ENCODE results near the gene MIP. TPM values are rescaled to one million over a fixed set of nuclear protein-coding genes. Genes with fewer than 3 reads are reported as not detected.

The MIP gene
- total and polyA plus RNA-seq, 2 experiments from 2014 or later, result 0.29 TPM; not detected in 1

DNA sequence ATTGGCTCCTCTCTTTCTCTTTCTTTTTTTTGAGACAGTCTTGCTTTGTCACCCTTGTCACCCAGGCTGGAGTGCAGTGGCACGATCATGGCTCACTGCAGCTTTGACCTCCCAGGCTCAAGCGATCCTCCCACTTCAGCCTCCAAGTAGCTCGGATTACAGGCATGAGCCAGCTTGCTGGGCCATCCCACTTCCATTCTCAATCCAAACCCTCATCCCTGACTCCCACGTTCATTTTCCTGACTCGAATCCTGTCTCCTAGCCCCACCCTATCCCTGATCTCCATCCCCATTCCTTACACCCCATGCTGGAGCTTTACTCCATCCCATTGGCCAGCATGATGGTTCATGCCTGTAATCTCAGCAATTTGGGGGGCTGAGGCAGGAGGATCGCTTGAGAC lies 21.7 kb upstream of the MIP start (continued):
- TF ChIP-seq, protein P1, sequence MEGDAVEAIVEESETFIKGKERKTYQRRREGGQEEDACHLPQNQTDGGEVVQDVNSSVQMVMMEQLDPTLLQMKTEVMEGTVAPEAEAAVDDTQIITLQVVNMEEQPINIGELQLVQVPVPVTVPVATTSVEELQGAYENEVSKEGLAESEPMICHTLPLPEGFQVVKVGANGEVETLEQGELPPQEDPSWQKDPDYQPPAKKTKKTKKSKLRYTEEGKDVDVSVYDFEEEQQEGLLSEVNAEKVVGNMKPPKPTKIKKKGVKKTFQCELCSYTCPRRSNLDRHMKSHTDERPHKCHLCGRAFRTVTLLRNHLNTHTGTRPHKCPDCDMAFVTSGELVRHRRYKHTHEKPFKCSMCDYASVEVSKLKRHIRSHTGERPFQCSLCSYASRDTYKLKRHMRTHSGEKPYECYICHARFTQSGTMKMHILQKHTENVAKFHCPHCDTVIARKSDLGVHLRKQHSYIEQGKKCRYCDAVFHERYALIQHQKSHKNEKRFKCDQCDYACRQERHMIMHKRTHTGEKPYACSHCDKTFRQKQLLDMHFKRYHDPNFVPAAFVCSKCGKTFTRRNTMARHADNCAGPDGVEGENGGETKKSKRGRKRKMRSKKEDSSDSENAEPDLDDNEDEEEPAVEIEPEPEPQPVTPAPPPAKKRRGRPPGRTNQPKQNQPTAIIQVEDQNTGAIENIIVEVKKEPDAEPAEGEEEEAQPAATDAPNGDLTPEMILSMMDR (conservative IDR thresholded peaks at IDR 0.05; ENCODE audit: low read depth in 2 of 2), result no peak
- no peak for TF ChIP-seq STAT1 (IDR thresholded peaks at IDR 0.05; ENCODE audit: unreplicated experiment)

DNA sequence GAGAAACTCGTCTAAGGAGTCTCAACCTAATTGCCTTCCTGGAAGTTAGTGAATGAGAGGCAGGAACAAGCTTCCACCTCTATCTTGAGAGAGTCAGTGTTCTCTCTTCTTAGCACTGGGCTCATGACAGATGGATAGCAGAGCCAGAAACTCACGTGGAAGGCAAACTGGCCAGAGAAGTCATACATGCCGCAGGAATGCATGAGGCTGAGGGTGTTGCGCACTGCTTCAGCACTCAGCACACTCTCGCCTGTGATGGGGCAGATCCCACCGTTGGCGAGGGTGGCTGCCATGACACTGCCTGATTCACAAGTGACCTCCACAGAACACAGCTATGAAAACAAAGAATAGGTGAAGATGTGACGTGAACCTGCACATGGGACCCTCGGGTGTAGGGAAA lies 19.9 kb upstream of the MIP start:
- Histone ChIP-seq H3K4me1 (ENCODE audit: insufficient read depth) (no peaks in the 10 kb centered on the region; the same call in 1 of the 2 replicates), H4K20me1 (replicated peaks; ENCODE audit: insufficient read depth) (peaks cover 5% of the 10 kb centered on the region; the same call in 1 of the 2 replicates), H3F3A (replicated peaks; ENCODE audit: low read depth) (peaks cover 9% of the 10 kb centered on the region; the same call in 1 of the 2 replicates), H3K9me2 (ENCODE audit: insufficient read depth) (no peaks in the 10 kb centered on the region), H3K79me2 (replicated peaks; ENCODE audit: insufficient read depth) (peaks cover 7% of the 10 kb centered on the region), H2AFZ (no peak overlapping the region), H3K4me3 (no peak overlapping the region), H3K27me3 (ENCODE audit: insufficient read depth) (no peaks in the 10 kb centered on the region), H3K36me3 (ENCODE audit: insufficient read depth) (peaks cover 10% of the 10 kb centered on the region), H3K27ac (ENCODE audit: low read depth) (no peak overlapping the region), H3K4me2 (no peak overlapping the region)
- TF ChIP-seq, protein P1 (conservative IDR thresholded peaks at IDR 0.05; ENCODE audit: low read depth in 2 of 2), result no peak
- TF ChIP-seq CREB1 (CRISPR knock-in tag; IDR thresholded peaks at IDR 0.05; ENCODE audit: low read depth) (no peak), POLR2AphosphoS5 (IDR thresholded peaks at IDR 0.05; ENCODE audit: low read depth) (no peak), EZH2phosphoT487 (IDR thresholded peaks at IDR 0.05; ENCODE audit: unreplicated experiment) (no peak), STAT1 (IDR thresholded peaks at IDR 0.05; ENCODE audit: unreplicated experiment) (no peak), ZNF331 (CRISPR knock-in tag; IDR thresholded peaks at IDR 0.05; ENCODE audit: low read depth) (no peak)
- TF ChIP-seq, protein P2, sequence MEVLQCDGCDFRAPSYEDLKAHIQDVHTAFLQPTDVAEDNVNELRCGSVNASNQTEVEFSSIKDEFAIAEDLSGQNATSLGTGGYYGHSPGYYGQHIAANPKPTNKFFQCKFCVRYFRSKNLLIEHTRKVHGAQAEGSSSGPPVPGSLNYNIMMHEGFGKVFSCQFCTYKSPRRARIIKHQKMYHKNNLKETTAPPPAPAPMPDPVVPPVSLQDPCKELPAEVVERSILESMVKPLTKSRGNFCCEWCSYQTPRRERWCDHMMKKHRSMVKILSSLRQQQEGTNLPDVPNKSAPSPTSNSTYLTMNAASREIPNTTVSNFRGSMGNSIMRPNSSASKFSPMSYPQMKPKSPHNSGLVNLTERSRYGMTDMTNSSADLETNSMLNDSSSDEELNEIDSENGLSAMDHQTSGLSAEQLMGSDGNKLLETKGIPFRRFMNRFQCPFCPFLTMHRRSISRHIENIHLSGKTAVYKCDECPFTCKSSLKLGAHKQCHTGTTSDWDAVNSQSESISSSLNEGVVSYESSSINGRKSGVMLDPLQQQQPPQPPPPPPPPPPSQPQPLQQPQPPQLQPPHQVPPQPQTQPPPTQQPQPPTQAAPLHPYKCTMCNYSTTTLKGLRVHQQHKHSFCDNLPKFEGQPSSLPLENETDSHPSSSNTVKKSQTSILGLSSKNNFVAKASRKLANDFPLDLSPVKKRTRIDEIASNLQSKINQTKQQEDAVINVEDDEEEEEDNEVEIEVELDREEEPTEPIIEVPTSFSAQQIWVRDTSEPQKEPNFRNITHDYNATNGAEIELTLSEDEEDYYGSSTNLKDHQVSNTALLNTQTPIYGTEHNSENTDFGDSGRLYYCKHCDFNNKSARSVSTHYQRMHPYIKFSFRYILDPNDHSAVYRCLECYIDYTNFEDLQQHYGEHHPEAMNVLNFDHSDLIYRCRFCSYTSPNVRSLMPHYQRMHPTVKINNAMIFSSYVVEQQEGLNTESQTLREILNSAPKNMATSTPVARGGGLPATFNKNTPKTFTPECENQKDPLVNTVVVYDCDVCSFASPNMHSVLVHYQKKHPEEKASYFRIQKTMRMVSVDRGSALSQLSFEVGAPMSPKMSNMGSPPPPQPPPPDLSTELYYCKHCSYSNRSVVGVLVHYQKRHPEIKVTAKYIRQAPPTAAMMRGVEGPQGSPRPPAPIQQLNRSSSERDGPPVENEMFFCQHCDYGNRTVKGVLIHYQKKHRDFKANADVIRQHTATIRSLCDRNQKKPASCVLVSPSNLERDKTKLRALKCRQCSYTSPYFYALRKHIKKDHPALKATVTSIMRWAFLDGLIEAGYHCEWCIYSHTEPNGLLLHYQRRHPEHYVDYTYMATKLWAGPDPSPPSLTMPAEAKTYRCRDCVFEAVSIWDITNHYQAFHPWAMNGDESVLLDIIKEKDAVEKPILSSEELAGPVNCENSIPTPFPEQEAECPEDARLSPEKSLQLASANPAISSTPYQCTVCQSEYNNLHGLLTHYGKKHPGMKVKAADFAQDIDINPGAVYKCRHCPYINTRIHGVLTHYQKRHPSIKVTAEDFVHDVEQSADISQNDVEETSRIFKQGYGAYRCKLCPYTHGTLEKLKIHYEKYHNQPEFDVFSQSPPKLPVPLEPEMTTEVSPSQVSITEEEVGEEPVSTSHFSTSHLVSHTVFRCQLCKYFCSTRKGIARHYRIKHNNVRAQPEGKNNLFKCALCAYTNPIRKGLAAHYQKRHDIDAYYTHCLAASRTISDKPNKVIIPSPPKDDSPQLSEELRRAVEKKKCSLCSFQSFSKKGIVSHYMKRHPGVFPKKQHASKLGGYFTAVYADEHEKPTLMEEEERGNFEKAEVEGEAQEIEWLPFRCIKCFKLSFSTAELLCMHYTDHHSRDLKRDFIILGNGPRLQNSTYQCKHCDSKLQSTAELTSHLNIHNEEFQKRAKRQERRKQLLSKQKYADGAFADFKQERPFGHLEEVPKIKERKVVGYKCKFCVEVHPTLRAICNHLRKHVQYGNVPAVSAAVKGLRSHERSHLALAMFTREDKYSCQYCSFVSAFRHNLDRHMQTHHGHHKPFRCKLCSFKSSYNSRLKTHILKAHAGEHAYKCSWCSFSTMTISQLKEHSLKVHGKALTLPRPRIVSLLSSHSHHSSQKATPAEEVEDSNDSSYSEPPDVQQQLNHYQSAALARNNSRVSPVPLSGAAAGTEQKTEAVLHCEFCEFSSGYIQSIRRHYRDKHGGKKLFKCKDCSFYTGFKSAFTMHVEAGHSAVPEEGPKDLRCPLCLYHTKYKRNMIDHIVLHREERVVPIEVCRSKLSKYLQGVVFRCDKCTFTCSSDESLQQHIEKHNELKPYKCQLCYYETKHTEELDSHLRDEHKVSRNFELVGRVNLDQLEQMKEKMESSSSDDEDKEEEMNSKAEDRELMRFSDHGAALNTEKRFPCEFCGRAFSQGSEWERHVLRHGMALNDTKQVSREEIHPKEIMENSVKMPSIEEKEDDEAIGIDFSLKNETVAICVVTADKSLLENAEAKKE (CRISPR knock-in tag; IDR thresholded peaks at IDR 0.05), result no peak
- TF ChIP-seq, protein P3, sequence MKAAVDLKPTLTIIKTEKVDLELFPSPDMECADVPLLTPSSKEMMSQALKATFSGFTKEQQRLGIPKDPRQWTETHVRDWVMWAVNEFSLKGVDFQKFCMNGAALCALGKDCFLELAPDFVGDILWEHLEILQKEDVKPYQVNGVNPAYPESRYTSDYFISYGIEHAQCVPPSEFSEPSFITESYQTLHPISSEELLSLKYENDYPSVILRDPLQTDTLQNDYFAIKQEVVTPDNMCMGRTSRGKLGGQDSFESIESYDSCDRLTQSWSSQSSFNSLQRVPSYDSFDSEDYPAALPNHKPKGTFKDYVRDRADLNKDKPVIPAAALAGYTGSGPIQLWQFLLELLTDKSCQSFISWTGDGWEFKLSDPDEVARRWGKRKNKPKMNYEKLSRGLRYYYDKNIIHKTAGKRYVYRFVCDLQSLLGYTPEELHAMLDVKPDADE (IDR thresholded peaks at IDR 0.05), result no peak
- TF ChIP-seq, protein P4, sequence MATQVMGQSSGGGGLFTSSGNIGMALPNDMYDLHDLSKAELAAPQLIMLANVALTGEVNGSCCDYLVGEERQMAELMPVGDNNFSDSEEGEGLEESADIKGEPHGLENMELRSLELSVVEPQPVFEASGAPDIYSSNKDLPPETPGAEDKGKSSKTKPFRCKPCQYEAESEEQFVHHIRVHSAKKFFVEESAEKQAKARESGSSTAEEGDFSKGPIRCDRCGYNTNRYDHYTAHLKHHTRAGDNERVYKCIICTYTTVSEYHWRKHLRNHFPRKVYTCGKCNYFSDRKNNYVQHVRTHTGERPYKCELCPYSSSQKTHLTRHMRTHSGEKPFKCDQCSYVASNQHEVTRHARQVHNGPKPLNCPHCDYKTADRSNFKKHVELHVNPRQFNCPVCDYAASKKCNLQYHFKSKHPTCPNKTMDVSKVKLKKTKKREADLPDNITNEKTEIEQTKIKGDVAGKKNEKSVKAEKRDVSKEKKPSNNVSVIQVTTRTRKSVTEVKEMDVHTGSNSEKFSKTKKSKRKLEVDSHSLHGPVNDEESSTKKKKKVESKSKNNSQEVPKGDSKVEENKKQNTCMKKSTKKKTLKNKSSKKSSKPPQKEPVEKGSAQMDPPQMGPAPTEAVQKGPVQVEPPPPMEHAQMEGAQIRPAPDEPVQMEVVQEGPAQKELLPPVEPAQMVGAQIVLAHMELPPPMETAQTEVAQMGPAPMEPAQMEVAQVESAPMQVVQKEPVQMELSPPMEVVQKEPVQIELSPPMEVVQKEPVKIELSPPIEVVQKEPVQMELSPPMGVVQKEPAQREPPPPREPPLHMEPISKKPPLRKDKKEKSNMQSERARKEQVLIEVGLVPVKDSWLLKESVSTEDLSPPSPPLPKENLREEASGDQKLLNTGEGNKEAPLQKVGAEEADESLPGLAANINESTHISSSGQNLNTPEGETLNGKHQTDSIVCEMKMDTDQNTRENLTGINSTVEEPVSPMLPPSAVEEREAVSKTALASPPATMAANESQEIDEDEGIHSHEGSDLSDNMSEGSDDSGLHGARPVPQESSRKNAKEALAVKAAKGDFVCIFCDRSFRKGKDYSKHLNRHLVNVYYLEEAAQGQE (IDR thresholded peaks at IDR 0.05; ENCODE audit: unreplicated experiment), result no peak
- no peaks in the 10 kb centered on the region for H3K9me3 Mint-ChIP-seq
- ATAC-seq, result no peak
- no peak overlapping the region for H3K27ac Mint-ChIP-seq
- H3K4me1 Mint-ChIP-seq, result peaks cover 6% of the 10 kb centered on the region; the same call in 2 of the 3 replicates
- H3K27me3 Mint-ChIP-seq (ENCODE audit: insufficient read depth, low read depth, poor library complexity), result peaks cover 4% of the 10 kb centered on the region
- H3K36me3 Mint-ChIP-seq (ENCODE audit: low read depth), result peaks cover 29% of the 10 kb centered on the region
- no peak overlapping the region for H3K4me3 Mint-ChIP-seq
- DNase-seq (ENCODE audit: low spot score), result no peak

Measured in GM23338 (cell line).